Calu3 (cell line): Measurements from ENCODE around the gene DNAAF8. TPM values are rescaled to one million over a fixed set of nuclear protein-coding genes. Genes with fewer than 3 reads are reported as not detected.
"Not testable (repeated sequence)": the region's sequence is repeated elsewhere in the genome, so short reads cannot be mapped to it uniquely, and the experiment has no call there.

Experiments used
- BruUV-seq: library from RNA; stranded (reverse); fragments of 400-500 nt; replicated peaks from 2 replicates; lab custom pipeline; 2021; lab: Mats Ljungman, UMichigan
- CTCF ChIA-PET: fragments of 300-600 bp; sonication (Branson Sonifier 250); formaldehyde crosslinking; loops from one replicate; lab custom pipeline; 2022; ENCODE audit warnings: antibody characterized with exemption; lab: Charles Lee
- DNase-seq: peaks from one replicate; pipeline ENCODE4 v3.0.0; 2022
- H3K27ac Mint-ChIP-seq: one replicate; pipeline ENCODE4 v1.8.0; 2022; ENCODE audit warnings: mixed read lengths; ENCODE audit not compliant: unreplicated experiment
- H3K27me3 Mint-ChIP-seq: one replicate; pipeline ENCODE4 v1.8.0; 2022; ENCODE audit warnings: mixed read lengths; ENCODE audit not compliant: unreplicated experiment
- H3K36me3 Mint-ChIP-seq: one replicate; pipeline ENCODE4 v1.8.0; 2022; ENCODE audit warnings: mild to moderate bottlenecking, moderate library complexity, mixed read lengths; ENCODE audit not compliant: insufficient read depth, unreplicated experiment
- H3K4me1 Mint-ChIP-seq: one replicate; pipeline ENCODE4 v1.8.0; 2022; ENCODE audit warnings: mild to moderate bottlenecking, low read depth, mixed read lengths; ENCODE audit not compliant: unreplicated experiment
- H3K4me3 Mint-ChIP-seq: one replicate; pipeline ENCODE4 v1.8.0; 2022; ENCODE audit warnings: mild to moderate bottlenecking, low read depth, moderate library complexity, mixed read lengths; ENCODE audit not compliant: unreplicated experiment
- H3K9me3 Mint-ChIP-seq: one replicate; pipeline ENCODE4 v1.8.0; 2022; ENCODE audit warnings: low read depth, mixed read lengths; ENCODE audit not compliant: unreplicated experiment
- CTCF ChIP-seq: fragments of 200-600 bp; IDR thresholded peaks from one replicate; pipeline ENCODE4 v1.8.0; 2022; ENCODE audit warnings: antibody characterized with exemption; ENCODE audit not compliant: unreplicated experiment
- intact Hi-C: fragments of 100-400 bp; cut with micrococcal nuclease; formaldehyde crosslinking; loops from one replicate; pipeline ENCODE4 v1.10.0; 2022; ENCODE audit not compliant: unreplicated experiment
- total RNA-seq: library from RNA; stranded (reverse); gene quantifications from 2 replicates; pipeline ENCODE4 v1.2.3, GENCODE V29; 2022

DNAAF8 gene
- total RNA-seq, 1 experiment from 2014 or later = 1.8 TPM

DNA sequence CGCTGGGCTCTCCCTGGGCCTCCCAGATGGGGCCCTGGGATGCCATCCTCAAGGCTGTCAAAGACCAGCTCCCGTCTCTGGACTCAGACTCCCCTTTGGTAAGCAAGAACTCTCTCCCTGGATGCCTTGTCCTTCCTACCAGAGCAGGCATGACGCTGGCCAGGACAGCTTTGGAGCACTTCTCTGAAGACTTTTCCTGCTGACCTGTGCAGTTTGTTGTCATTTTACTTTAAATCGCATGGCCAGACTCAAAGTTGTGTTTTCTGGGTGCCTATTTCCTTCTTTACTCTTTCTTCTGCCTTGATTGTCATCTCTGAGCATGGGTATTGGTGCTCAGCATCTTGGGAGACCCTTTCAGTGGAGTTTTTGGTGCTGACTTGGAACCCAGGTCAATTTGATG lies 2.2 kb downstream of the DNAAF8 start:
- TF ChIP-seq CTCF = no peak
- Mint-ChIP-seq H3K27ac (no peak overlapping the region), H3K4me3 (no peak overlapping the region), H3K4me1 (peaks cover 17% of the 10 kb centered on the region), H3K9me3 (no peaks in the 10 kb centered on the region), H3K36me3 (peaks cover 32% of the 10 kb centered on the region), H3K27me3 (peaks cover 14% of the 10 kb centered on the region)
- CTCF ChIA-PET = no interaction called here
- intact Hi-C loops = loop anchor here (10.0 kb wide), 1 partner anchor 218 kb away; the partner anchor contains the start of gene SEC14L5
- BruUV-seq = no TSS peak
- no peak for DNase-seq

GRCh38 chr16:4737545-4737944 lies 3.2 kb downstream of the DNAAF8 start:
- Mint-ChIP-seq H3K36me3 (peaks cover 31% of the 10 kb centered on the region), H3K27me3 (peaks cover 21% of the 10 kb centered on the region), H3K4me1 (peaks cover 15% of the 10 kb centered on the region), H3K27ac (no peak overlapping the region), H3K4me3 (no peak overlapping the region), H3K9me3 (no peaks in the 10 kb centered on the region)
- CTCF ChIA-PET = no interaction called here
- no peak for DNase-seq
- intact Hi-C loops = loop anchor here (10.0 kb wide), 1 partner anchor 217 kb away; the partner anchor contains the start of gene SEC14L5
- no peak for TF ChIP-seq CTCF
- BruUV-seq = no TSS peak

GRCh38 chr16:4738370-4738769 lies 4.0 kb downstream of the DNAAF8 start:
- H3K9me3 Mint-ChIP-seq, H3K4me3 Mint-ChIP-seq, BruUV-seq, DNase-seq, H3K27ac Mint-ChIP-seq, CTCF ChIA-PET: not testable (repeated sequence)
- intact Hi-C loops = loop anchor here (10.0 kb wide), 1 partner anchor 216 kb away; the partner anchor contains the start of gene SEC14L5
- H3K4me1 Mint-ChIP-seq = peaks cover 16% of the 10 kb centered on the region
- peaks cover 30% of the 10 kb centered on the region for H3K27me3 Mint-ChIP-seq
- peaks cover 28% of the 10 kb centered on the region for H3K36me3 Mint-ChIP-seq

DNA sequence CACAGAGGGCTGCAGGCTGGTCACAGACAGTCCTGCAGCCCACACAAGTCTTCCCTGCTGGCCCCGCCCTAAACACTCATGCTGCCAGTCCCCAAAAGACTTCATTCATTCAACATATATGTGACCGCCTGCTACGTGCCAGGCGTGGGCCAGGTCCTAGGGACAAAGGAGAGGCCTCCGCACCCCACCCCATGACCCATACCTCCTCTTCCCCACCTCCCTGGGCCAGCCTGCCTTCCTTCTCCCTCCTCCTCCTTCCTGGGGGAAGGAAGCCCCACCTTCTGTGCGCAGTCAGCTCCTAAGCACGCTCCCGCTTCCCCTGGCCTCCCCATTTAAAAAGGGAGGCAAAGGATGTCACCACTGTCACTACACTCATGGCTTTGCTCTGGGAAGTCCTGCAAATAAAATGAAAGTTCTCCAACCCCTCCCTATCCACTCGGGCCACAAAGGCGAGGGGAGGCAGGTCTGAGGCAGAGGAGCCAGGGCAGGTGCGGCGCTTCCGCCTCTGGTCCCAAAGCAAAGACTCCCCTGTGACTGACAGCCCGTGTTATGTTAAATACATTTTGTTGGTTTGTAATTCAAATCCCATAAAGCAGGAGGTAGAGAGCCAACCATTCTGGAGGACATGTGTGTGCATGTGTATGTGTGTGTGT lies 9.0 kb downstream of the DNAAF8 start:
- Mint-ChIP-seq H3K4me1 (peaks cover 10% of the 10 kb centered on the region), H3K4me3 (peak overlapping the region; percentile 46), H3K27me3 (peaks cover 25% of the 10 kb centered on the region), H3K36me3 (peaks cover 16% of the 10 kb centered on the region), H3K27ac (no peak overlapping the region), H3K9me3 (no peaks in the 10 kb centered on the region)
- DNase-seq = no peak
- CTCF ChIA-PET = no interaction called here
- intact Hi-C loops = no loop called here
- no peak for TF ChIP-seq CTCF
- no TSS peak for BruUV-seq
